Peyer's patch (tissue), 4 donors: ENCODE measurements around the gene CASP5. TPM values are rescaled to one million over a fixed set of nuclear protein-coding genes. Genes with fewer than 3 reads are reported as not detected.
"Not testable (repeated sequence)": the region's sequence is repeated elsewhere in the genome, so short reads cannot be mapped to it uniquely, and the experiment has no call there.

Source experiments
- DNase-seq, 3 donors: peaks; one replicate each; pipeline ENCODE4 v3.0.0-alpha.2; 2017 to 2019
- H3K27ac ChIP-seq, 4 donors: fragments of 200-600 bp; sonication (generic); one replicate each; pipeline ENCODE4 v1.5.1; 2016 to 2019
- H3K27me3 ChIP-seq, 2 donors: fragments of 200-600 bp; sonication (generic); one replicate each; pipeline ENCODE4 v1.5.1; 2019
- H3K36me3 ChIP-seq, 3 donors: fragments of 200-600 bp; sonication (generic); one replicate each; pipeline ENCODE4 v1.5.1; 2016 to 2019
- H3K4me1 ChIP-seq, 4 donors: fragments of 200-600 bp; sonication (generic); one replicate each; pipeline ENCODE4 v1.5.1; 2016 to 2019
- H3K4me3 ChIP-seq, 4 donors: fragments of 200-600 bp; sonication (generic); 1 replicate in 3 of 4; 2 replicates in 1 of 4; pipeline ENCODE4 v1.5.1; 2016 to 2019; ENCODE audit warnings: mild to moderate bottlenecking in 1 of 4
- H3K9me3 ChIP-seq, 4 donors: fragments of 200-600 bp; sonication (generic); one replicate each; pipeline ENCODE4 v1.5.1; 2016 to 2019; ENCODE audit warnings: mild to moderate bottlenecking in 1 of 4
- CTCF ChIP-seq, 6 experiments: fragments of 450-650 bp in 4 of 6; fragments of 200-600 bp in 2 of 6; sonication (generic) in 1 of 6; IDR thresholded peaks; one replicate each; pipeline ENCODE4 v1.5.1; 2017 to 2019; ENCODE audit warnings: antibody characterized with exemption in 6 of 6, mild to moderate bottlenecking in 3 of 6, moderate library complexity in 1 of 6
- POLR2A ChIP-seq, 2 donors: fragments of 450-650 bp; IDR thresholded peaks; one replicate each; pipeline ENCODE4 v1.5.1; 2017; ENCODE audit warnings: antibody characterized with exemption in 2 of 2, mild to moderate bottlenecking in 2 of 2, moderate library complexity in 2 of 2
- total RNA-seq, 4 donors: library from RNA; depleted of rRNA; stranded (reverse); fragments of >200 nt; gene quantifications; one replicate each; pipeline ENCODE4 v1.1.0, GENCODE V29; 2016

Gene CASP5
- total RNA-seq, 4 donors from 2014 or later: 10.5 to 27.5 (median 16.9) TPM

- peak overlapping the region in 1 of 4 donors; percentile 12 for H3K27ac ChIP-seq
- TF ChIP-seq CTCF (IDR thresholded peaks at IDR 0.05): no peak
- no peak for TF ChIP-seq POLR2A (IDR thresholded peaks at IDR 0.05)
- peaks cover 0 to 11% (median 5%) of the 10 kb centered on the region in 4 donors for H3K4me1 ChIP-seq
- no peaks in the 10 kb centered on the region for H3K27me3 ChIP-seq
- DNase-seq: peak in 1 of 3 donors; percentile 59
- no peaks in the 10 kb centered on the region for H3K9me3 ChIP-seq
- H3K4me3 ChIP-seq: no peak overlapping the region
- H3K36me3 ChIP-seq: no peaks in the 10 kb centered on the region
Observed at GRCh38 chr11:105046898-105047579, 24.1 kb upstream of the CASP5 start.

GRCh38 chr11:105045676-105046296 lies 22.8 kb upstream of the CASP5 start:
- H3K4me1 ChIP-seq: peaks cover 0 to 13% (median 5%) of the 10 kb centered on the region in 4 donors
- H3K4me3 ChIP-seq: peak overlapping the region; percentile 38 to 47 (median 45)

GRCh38 chr11:105044557-105045524 lies 21.9 kb upstream of the CASP5 start, which contains the start of gene CARD16:
Gene CARD16, minus strand, starts transcription at chr11:105045335. Its CDS starts 38 bp downstream, at chr11:105045297.
- peak within 1 kb of the TSS; percentile 38 to 47 (median 45) for H3K4me3 ChIP-seq
- peaks cover 0 to 15% (median 5%) of the 10 kb centered on the region in 4 donors for H3K4me1 ChIP-seq
- not testable (repeated sequence) for H3K36me3 ChIP-seq, H3K27me3 ChIP-seq, H3K9me3 ChIP-seq
- peak within 1 kb of the TSS; percentile 48 to 73 (median 64) for H3K27ac ChIP-seq
- peak in 2 of 3 donors; percentile 61 to 76 for DNase-seq

More at GRCh38 chr11:105045676-105046296, 22.8 kb upstream of the CASP5 start:
- no peaks in the 10 kb centered on the region for H3K9me3 ChIP-seq
- no peaks in the 10 kb centered on the region for H3K36me3 ChIP-seq
- H3K27ac ChIP-seq: peak overlapping the region; percentile 48 to 73 (median 64)
- no peak for DNase-seq
- no peak for TF ChIP-seq POLR2A (IDR thresholded peaks at IDR 0.05)
- no peak for TF ChIP-seq CTCF (IDR thresholded peaks at IDR 0.05)
- H3K27me3 ChIP-seq: no peaks in the 10 kb centered on the region

GRCh38 chr11:105042178-105042577 lies 19.2 kb upstream of the CASP5 start:
- TF ChIP-seq CTCF (IDR thresholded peaks at IDR 0.05) (no peak), POLR2A (IDR thresholded peaks at IDR 0.05) (no peak)
- H3K9me3 ChIP-seq: no peaks in the 10 kb centered on the region
- H3K27me3 ChIP-seq: no peaks in the 10 kb centered on the region
- no peak overlapping the region for H3K27ac ChIP-seq
- H3K4me1 ChIP-seq: peaks cover 0 to 15% (median 5%) of the 10 kb centered on the region in 4 donors
- H3K36me3 ChIP-seq: no peaks in the 10 kb centered on the region
- peak overlapping the region in 1 of 4 donors; percentile 0 for H3K4me3 ChIP-seq
- DNase-seq: no peak

- no peak overlapping the region for H3K27ac ChIP-seq
- no peak for TF ChIP-seq CTCF (IDR thresholded peaks at IDR 0.05)
- no peak for TF ChIP-seq POLR2A (IDR thresholded peaks at IDR 0.05)
- peaks cover 0 to 15% (median 5%) of the 10 kb centered on the region in 4 donors for H3K4me1 ChIP-seq
- no peak overlapping the region for H3K4me3 ChIP-seq
- no peaks in the 10 kb centered on the region for H3K9me3 ChIP-seq
- no peak for DNase-seq
- H3K27me3 ChIP-seq: no peaks in the 10 kb centered on the region
- H3K36me3 ChIP-seq: no peaks in the 10 kb centered on the region
Observed at GRCh38 chr11:105040703-105041102, 17.7 kb upstream of the CASP5 start.
